Measurements from ENCODE around the gene TMED8.

The TMED8 gene

DNA sequence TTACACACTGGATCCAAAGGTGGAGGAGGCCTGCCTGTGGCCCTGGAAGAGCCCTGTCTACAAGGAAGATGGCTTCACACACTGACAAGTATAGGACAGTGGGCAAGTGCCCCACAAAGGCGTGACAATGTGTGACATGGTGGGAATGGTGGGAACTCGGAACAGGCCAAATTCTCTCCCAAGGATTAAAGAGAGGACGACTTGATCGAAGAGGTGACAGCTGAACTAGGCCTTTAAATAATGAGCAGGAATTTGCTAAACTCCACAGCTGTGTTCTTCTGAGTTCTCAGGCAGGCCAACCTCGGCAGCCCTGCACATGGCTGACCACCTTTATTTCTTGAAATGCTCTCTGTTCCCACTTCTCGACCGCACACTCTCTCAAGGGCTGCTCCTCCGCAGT lies 80.0 kb downstream of the TMED8 start:
- no peak overlapping the region for H3K4me3 ChIP-seq
- DNase-seq (ENCODE audit: low spot score), result no peak
- TF ChIP-seq, protein P1, sequence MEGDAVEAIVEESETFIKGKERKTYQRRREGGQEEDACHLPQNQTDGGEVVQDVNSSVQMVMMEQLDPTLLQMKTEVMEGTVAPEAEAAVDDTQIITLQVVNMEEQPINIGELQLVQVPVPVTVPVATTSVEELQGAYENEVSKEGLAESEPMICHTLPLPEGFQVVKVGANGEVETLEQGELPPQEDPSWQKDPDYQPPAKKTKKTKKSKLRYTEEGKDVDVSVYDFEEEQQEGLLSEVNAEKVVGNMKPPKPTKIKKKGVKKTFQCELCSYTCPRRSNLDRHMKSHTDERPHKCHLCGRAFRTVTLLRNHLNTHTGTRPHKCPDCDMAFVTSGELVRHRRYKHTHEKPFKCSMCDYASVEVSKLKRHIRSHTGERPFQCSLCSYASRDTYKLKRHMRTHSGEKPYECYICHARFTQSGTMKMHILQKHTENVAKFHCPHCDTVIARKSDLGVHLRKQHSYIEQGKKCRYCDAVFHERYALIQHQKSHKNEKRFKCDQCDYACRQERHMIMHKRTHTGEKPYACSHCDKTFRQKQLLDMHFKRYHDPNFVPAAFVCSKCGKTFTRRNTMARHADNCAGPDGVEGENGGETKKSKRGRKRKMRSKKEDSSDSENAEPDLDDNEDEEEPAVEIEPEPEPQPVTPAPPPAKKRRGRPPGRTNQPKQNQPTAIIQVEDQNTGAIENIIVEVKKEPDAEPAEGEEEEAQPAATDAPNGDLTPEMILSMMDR (IDR thresholded peaks at IDR 0.05), result no peak
- no peak overlapping the region for H3K27ac ChIP-seq

DNA sequence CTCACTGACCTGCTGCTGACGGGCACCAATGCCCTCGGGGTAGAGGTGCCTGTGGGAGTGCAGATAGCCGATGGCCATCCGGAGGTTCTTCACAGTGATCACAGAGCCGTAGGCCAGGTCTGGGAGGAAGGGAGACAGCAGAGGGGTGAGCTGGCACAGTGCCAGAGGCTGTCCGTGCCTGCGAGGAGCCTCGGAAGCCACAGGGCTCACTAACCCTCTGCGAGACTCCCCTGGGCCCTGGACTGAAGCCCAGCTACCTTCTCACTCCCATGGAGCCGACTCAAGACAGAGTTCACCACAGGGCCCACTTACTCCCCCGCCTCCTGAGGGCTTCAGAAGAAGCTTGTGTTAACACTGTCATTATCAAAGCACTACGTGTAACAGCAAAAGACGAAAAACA lies 80.7 kb downstream of the TMED8 start:
- TF ChIP-seq, protein P1 (IDR thresholded peaks at IDR 0.05), result no peak
- DNase-seq (ENCODE audit: low spot score), result no peak
- Histone ChIP-seq H3K4me3 (no peak overlapping the region), H3K27ac (no peak overlapping the region)

DNA sequence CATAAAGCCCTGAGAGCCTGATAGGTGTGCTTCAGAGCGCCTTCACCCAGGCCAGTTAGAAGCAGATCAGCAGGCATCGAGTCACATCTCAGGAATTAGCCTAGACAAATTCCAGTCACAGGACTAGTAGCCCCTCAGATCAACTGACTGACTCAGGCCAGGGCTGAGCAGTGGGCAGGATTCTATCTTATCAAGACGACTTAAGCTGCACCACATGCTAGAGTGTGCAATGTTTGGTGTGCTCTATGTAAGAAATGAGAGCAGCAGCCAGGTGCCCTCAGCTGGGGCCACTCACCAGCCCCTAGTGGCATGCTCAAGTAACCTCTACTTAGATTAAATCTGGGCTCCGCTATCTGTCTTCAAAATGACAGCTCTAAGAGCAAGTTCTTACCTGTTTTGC lies 86.2 kb downstream of the TMED8 start:
- Histone ChIP-seq H3K27ac (no peak overlapping the region), H3K4me3 (no peak overlapping the region)
- TF ChIP-seq, protein P1 (IDR thresholded peaks at IDR 0.05), result no peak
- DNase-seq (ENCODE audit: low spot score), result no peak

DNA sequence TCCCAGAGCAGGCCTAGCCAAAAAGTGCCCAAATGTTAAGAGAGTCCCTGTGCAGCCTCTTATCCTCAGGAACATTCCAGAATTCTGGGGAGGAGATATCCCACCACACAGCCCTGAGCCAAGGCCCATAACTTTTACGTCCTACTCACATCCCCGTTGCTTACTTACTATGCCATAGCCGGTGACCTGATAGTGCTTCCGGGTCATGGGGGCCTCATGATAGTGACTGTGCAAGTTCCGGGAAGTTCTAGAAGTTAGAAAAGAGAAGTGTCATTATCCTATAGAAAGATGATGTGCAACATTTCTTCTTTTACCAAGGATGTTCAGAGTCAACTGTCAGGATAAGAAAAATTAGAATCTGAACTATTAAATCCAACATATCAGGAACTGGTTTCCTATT lies 90.3 kb downstream of the TMED8 start:
- no peak overlapping the region for H3K27ac ChIP-seq
- no peak overlapping the region for H3K4me3 ChIP-seq
- no peak for DNase-seq (ENCODE audit: low spot score)
- TF ChIP-seq, protein P1 (IDR thresholded peaks at IDR 0.05), result no peak

All from coronary artery (tissue), 2 donors.